IMR-90 (cell line): ENCODE measurements around the gene ZDHHC16. TPM values are rescaled to one million over a fixed set of nuclear protein-coding genes. Genes with fewer than 3 reads are reported as not detected.

Source experiments
- ATAC-seq: fragments of 200-7000 bp; cut with Tn5 transposase; 2 replicates; pipeline ENCODE4 v1.9.1; 2020; ENCODE audit warnings: low read depth, mild to moderate bottlenecking, moderate library complexity
- BruUV-seq: library from RNA; stranded (reverse); fragments of 400-500 nt; replicated peaks from 2 replicates; lab custom pipeline; 2021; lab: Mats Ljungman, UMichigan
- CTCF ChIA-PET: fragments of 300-600 bp; formaldehyde crosslinking; extraction: SDS; loops from one replicate; lab custom pipeline; 2021; ENCODE audit warnings: antibody characterized with exemption; lab: Yijun Ruan, JAX
- POLR2A ChIA-PET: fragments of 300-600 bp; sonication (Branson Sonifier 250); formaldehyde crosslinking; loops from one replicate; lab custom pipeline; 2022; ENCODE audit warnings: antibody characterized with exemption; ENCODE audit not compliant: unreplicated experiment; lab: Charles Lee
- DNase-seq: peaks from one replicate; pipeline ENCODE4 v3.0.0; 2013
- H2AFZ ChIP-seq: replicated peaks from 2 replicates; pipeline ENCODE3; 2013; ENCODE audit warnings: low read length, mild to moderate bottlenecking; ENCODE audit not compliant: poor library complexity
- H2AK5ac ChIP-seq: 2 replicates; pipeline ENCODE4 v1.6.1; 2013; ENCODE audit warnings: low read depth, low read length, inconsistent platforms
- H2AK9ac ChIP-seq: replicated peaks from 2 replicates; pipeline ENCODE3; 2013; ENCODE audit warnings: mild to moderate bottlenecking, low read depth, low read length, moderate library complexity; ENCODE audit not compliant: poor library complexity
- H2BK120ac ChIP-seq: 2 replicates; pipeline ENCODE4 v1.6.1; 2013; ENCODE audit warnings: low read depth, low read length, inconsistent platforms
- H2BK15ac ChIP-seq: 3 replicates; pipeline ENCODE4 v1.6.1; 2013; ENCODE audit warnings: low read depth, low read length, inconsistent platforms
- H2BK20ac ChIP-seq: 2 replicates; pipeline ENCODE4 v1.6.1; 2013; ENCODE audit warnings: low read depth, mild to moderate bottlenecking, inconsistent platforms, low read length, moderate library complexity
- H2BK5ac ChIP-seq: 2 replicates; pipeline ENCODE4 v1.6.1; 2013; ENCODE audit warnings: mild to moderate bottlenecking, low read depth, low read length, inconsistent platforms; ENCODE audit not compliant: poor library complexity, severe bottlenecking
- H3K14ac ChIP-seq: replicated peaks from 2 replicates; pipeline ENCODE4 v1.6.1; 2013; ENCODE audit warnings: low read depth, low read length, inconsistent platforms
- H3K18ac ChIP-seq: 2 replicates; pipeline ENCODE4 v1.6.1; 2013; ENCODE audit warnings: low read depth, low read length, control low read depth
- H3K23ac ChIP-seq: 2 replicates; pipeline ENCODE4 v1.6.1; 2013; ENCODE audit warnings: low read depth, low read length, inconsistent platforms
- H3K27ac ChIP-seq: 2 replicates; pipeline ENCODE4 v1.5.1; 2013; ENCODE audit warnings: mild to moderate bottlenecking, control low read depth, low read length; ENCODE audit not compliant: insufficient read depth
- H3K27me3 ChIP-seq: 2 replicates; pipeline ENCODE4 v1.6.1; 2013; ENCODE audit warnings: low read length; ENCODE audit not compliant: control insufficient read depth, insufficient read depth
- H3K36me3 ChIP-seq: 2 replicates; pipeline ENCODE4 v1.6.1; 2013; ENCODE audit warnings: low read length, mixed read lengths; ENCODE audit not compliant: control insufficient read depth, insufficient read depth
- H3K4ac ChIP-seq: 2 replicates; pipeline ENCODE4 v1.6.1; 2013; ENCODE audit warnings: low read depth, low read length, inconsistent platforms
- H3K4me1 ChIP-seq: 2 replicates; pipeline ENCODE4 v1.6.1; 2013; ENCODE audit warnings: low read length, mixed read lengths; ENCODE audit not compliant: control insufficient read depth, insufficient read depth
- H3K4me2 ChIP-seq: 2 replicates; pipeline ENCODE4 v1.6.1; 2013; ENCODE audit warnings: low read depth, mild to moderate bottlenecking, control low read depth, low read length, moderate library complexity
- H3K4me3 ChIP-seq: 2 replicates; pipeline ENCODE4 v1.5.1; 2013; ENCODE audit warnings: low read depth, mild to moderate bottlenecking, control low read depth, low read length, moderate library complexity; ENCODE audit not compliant: insufficient read depth
- H3K56ac ChIP-seq: 2 replicates; pipeline ENCODE4 v1.6.1; 2013; ENCODE audit warnings: low read length, inconsistent platforms; ENCODE audit not compliant: insufficient read depth; ENCODE audit errors: extremely low read depth
- H3K79me1 ChIP-seq, 2 experiments: 2 replicates each; pipeline ENCODE4 v1.6.1; 2013; ENCODE audit warnings: low read length in 2 of 2, inconsistent platforms in 1 of 2, low read depth in 1 of 2
- H3K9ac ChIP-seq: 2 replicates; pipeline ENCODE4 v1.6.1; 2013; ENCODE audit warnings: low read depth, low read length, control low read depth
- H3K9me1 ChIP-seq: 2 replicates; pipeline ENCODE4 v1.6.1; 2013; ENCODE audit warnings: low read length, inconsistent platforms; ENCODE audit not compliant: insufficient read depth
- H3K9me3 ChIP-seq: 2 replicates; pipeline ENCODE4 v1.6.1; 2013; ENCODE audit warnings: low read length; ENCODE audit not compliant: control insufficient read depth, insufficient read depth
- H4K20me1 ChIP-seq: 2 replicates; pipeline ENCODE4 v1.6.1; 2013; ENCODE audit warnings: low read length, inconsistent platforms; ENCODE audit not compliant: insufficient read depth
- H4K5ac ChIP-seq: 2 replicates; pipeline ENCODE4 v1.6.1; 2013; ENCODE audit warnings: mild to moderate bottlenecking, low read depth, low read length, control low read depth
- H4K8ac ChIP-seq, 2 experiments: 2 replicates each; pipeline ENCODE4 v1.6.1; 2013; ENCODE audit warnings: low read depth in 2 of 2, low read length in 2 of 2, control low read depth in 1 of 2, inconsistent platforms in 1 of 2
- H4K91ac ChIP-seq: 2 replicates; pipeline ENCODE4 v1.6.1; 2013; ENCODE audit warnings: low read depth, low read length, inconsistent platforms; ENCODE audit not compliant: insufficient read depth
- CEBPB ChIP-seq: IDR thresholded peaks from 2 replicates; pipeline ENCODE4 v1.6.1; 2012; ENCODE audit warnings: low read depth, low read length, improper control_type of control experiment
- ELK1 ChIP-seq: fragments of 150-350 bp; IDR thresholded peaks from 2 replicates; pipeline ENCODE4 v1.6.1; 2016; ENCODE audit warnings: low read depth, mild to moderate bottlenecking, low read length, moderate library complexity, borderline replicate concordance
- MAZ ChIP-seq: IDR thresholded peaks from 2 replicates; pipeline ENCODE4 v1.6.1; 2012; ENCODE audit warnings: low read depth, mild to moderate bottlenecking, low read length, improper control_type of control experiment, moderate library complexity, borderline replicate concordance
- POLR2A ChIP-seq: IDR thresholded peaks from 2 replicates; pipeline ENCODE4 v1.6.1; 2012; ENCODE audit warnings: mild to moderate bottlenecking, low read depth, low read length
- RCOR1 ChIP-seq: IDR thresholded peaks from 2 replicates; pipeline ENCODE4 v1.6.1; 2012; ENCODE audit warnings: mild to moderate bottlenecking, low read length, improper control_type of control experiment; ENCODE audit not compliant: insufficient replicate concordance
- RFX5 ChIP-seq: IDR thresholded peaks from 2 replicates; pipeline ENCODE4 v1.8.0; 2012; ENCODE audit warnings: low read depth, mild to moderate bottlenecking, low read length, moderate library complexity
- WGBS, 2 experiments: methylation state at CpG; one replicate each; pipeline versions ENCODE4 v1.1.5 to v1.1.7; 2013; ENCODE audit warnings: missing lambda C conversion rate in 2 of 2; ENCODE audit not compliant: insufficient read length in 1 of 2; ENCODE audit errors: extremely low coverage in 2 of 2; 5-methylcytosine and 5-hydroxymethylcytosine counted together
- dilution Hi-C: fragments of 300-500 bp; cut with HindIII; formaldehyde crosslinking; loops from one replicate; pipeline ENCODE4 v1.14.3; 2018; ENCODE audit warnings: low sequenced_read_pairs; ENCODE audit not compliant: unreplicated experiment
- in situ Hi-C: fragments of 300-500 bp; cut with MboI; formaldehyde crosslinking; loops from 3 replicates; pipeline ENCODE4 v1.14.3; 2019; ENCODE audit warnings: low sequenced_read_pairs, inconsistent platforms, mixed read lengths
- intact Hi-C: fragments of 100-400 bp; cut with micrococcal nuclease; formaldehyde crosslinking; loops from 2 replicates; pipeline ENCODE4 v1.10.0; 2022
- polyA plus RNA-seq, 3 experiments: library from polyadenylated mRNA; depleted of rRNA; stranded (reverse); fragments of >200 nt; gene quantifications; 2 replicates each; pipeline ENCODE4 v1.2.3, GENCODE V29; 2012; ENCODE audit warnings: low replicate concordance in 1 of 3
- total RNA-seq: library from RNA; depleted of rRNA; stranded (reverse); fragments of >200 nt; gene quantifications from 2 replicates; pipeline ENCODE4 v1.2.3, GENCODE V29; 2012
- TF ChIP-seq, protein P1 (sequence below): fragments of 150-350 bp; IDR thresholded peaks from 2 replicates; pipeline ENCODE4 v1.6.1; 2017; ENCODE audit warnings: mild to moderate bottlenecking, antibody characterized with exemption, low read length, low read depth

Gene ZDHHC16
- total and polyA plus RNA-seq, 2 of the 4 experiments (the other 2 are of a cell fraction), result 54.7 to 64.0 TPM

GRCh38 chr10:97407952-97408248, 38.1 kb upstream of the ZDHHC16 start:
- Histone ChIP-seq H3K56ac (no peak overlapping the region), H2BK5ac (no peak overlapping the region), H2AFZ (no peak overlapping the region), H3K27ac (no peak overlapping the region), H4K20me1 (no peaks in the 10 kb centered on the region), H3K14ac (no peak overlapping the region), H2AK9ac (no peak overlapping the region), H3K4me1 (no peaks in the 10 kb centered on the region), H3K4me2 (no peak overlapping the region), H3K9ac (no peak overlapping the region), H3K4ac (no peak overlapping the region), H3K9me1 (0 out of 2 replicates have a peak, but pooled peaks cover 1% of the 10 kb centered on the region), H3K27me3 (no peaks in the 10 kb centered on the region), H4K8ac (no peak overlapping the region), H4K91ac (no peak overlapping the region), H3K18ac (no peak overlapping the region), H2BK15ac (no peak overlapping the region), H3K23ac (no peak overlapping the region), H3K9me3 (no peaks in the 10 kb centered on the region), H2AK5ac (no peak overlapping the region), H2BK120ac (no peak overlapping the region), H3K79me1 (no peaks in the 10 kb centered on the region; a peak in 1 of 4 replicates), H2BK20ac (no peak overlapping the region), H4K5ac (no peak overlapping the region), H3K4me3 (no peak overlapping the region), H3K36me3 (no peaks in the 10 kb centered on the region)
- intact Hi-C loops (loop anchor here (1.0 to 5.0 kb wide), 5 partner anchors 19 to 323 kb away; partner anchors contain the start of genes EXOSC1 and ZDHHC16), dilution Hi-C loops (no loop called here), in situ Hi-C loops (no loop called here)
- TF ChIP-seq POLR2A, result no peak
- TF ChIP-seq, protein P1, sequence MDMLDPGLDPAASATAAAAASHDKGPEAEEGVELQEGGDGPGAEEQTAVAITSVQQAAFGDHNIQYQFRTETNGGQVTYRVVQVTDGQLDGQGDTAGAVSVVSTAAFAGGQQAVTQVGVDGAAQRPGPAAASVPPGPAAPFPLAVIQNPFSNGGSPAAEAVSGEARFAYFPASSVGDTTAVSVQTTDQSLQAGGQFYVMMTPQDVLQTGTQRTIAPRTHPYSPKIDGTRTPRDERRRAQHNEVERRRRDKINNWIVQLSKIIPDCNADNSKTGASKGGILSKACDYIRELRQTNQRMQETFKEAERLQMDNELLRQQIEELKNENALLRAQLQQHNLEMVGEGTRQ, result no peak
- no peak for TF ChIP-seq ELK1
- TF ChIP-seq RCOR1, result no peak
- no peak for TF ChIP-seq RFX5
- no peak for TF ChIP-seq CEBPB
- TF ChIP-seq MAZ, result no peak
- no TSS peak for BruUV-seq
- no peak for ATAC-seq
- DNase-seq, result no peak
- ChIA-PET POLR2A (no interaction called here), CTCF (no interaction called here)
- WGBS, 2 experiments, result no CpG with 5 or more reads among the region's 2 CpGs
